Stimulated activated CD4-positive, alpha-beta T cell treated with anti-CD3 and anti-CD28 coated beads, TNF-alpha, amount 100 ng/mL, for 1 hour (primary cell): ENCODE data around the gene CPA2.
"Not testable (repeated sequence)": the region's sequence is repeated elsewhere in the genome, so short reads cannot be mapped to it uniquely, and the experiment has no call there.

ENCODE experiments used
- DNase-seq, 3 donors: peaks; one replicate each; pipeline ENCODE4 v3.0.0-alpha.2; 2020; ENCODE audit warnings: low read depth in 3 of 3, low spot score in 1 of 3

CPA2 gene

GRCh38 chr7:130266258-130266960 lies at the start of gene CPA2:
TSS of gene CPA2 (plus strand) at chr7:130266863. CDS start at chr7:130266882, 19 bp downstream.
- DNase-seq: no peak

GRCh38 chr7:130218806-130219620 lies 47.6 kb upstream of the CPA2 start:
- DNase-seq: no peak

DNA sequence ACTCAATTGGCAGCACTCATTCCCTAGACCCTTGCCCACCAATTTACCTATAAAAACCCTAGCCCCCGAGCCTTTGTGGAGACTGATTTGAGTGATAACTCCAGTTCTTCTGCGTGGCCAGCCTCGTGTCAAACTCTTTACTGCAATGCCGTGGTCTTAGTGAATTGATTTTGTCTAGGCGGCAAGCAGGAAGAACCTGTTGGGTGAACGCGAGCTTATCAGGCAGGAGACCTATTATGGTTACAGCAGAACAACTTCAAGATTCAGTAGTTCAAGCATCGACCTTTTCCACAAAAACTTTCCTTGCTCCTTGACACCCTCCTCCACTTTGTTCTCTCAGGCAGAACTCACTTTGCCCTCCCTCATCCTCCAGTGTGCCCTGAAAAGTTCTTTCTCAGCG lies 46.8 kb upstream of the CPA2 start:
- DNase-seq: no peak

- no peak for DNase-seq
These were observed 44.9 kb upstream of the CPA2 start for GRCh38 chr7:130221746-130222145.

GRCh38 chr7:130223646-130224045 lies 43.0 kb upstream of the CPA2 start:
- no peak for DNase-seq

GRCh38 chr7:130224210-130224609 lies 42.5 kb upstream of the CPA2 start:
- DNase-seq: no peak

DNA sequence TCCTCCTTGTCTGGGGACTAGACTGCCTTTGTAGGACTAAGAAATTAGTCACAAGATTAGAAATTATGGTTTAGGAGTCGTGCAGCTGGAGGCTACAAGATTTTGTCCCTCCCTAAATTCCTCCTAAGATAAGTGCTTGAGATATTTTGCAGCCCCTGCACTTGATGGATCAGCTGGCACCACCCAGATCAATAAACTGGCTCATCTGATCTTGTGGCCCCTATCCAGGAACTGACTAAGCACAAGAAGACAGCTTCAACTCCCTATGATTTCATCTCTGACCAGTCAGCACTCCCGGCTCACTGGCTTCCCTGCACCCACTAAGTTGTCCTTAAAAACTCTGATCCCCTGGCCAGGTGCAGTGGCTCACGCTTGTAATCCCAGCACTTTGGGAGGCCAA lies 41.7 kb upstream of the CPA2 start:
- not testable (repeated sequence) for DNase-seq

DNA sequence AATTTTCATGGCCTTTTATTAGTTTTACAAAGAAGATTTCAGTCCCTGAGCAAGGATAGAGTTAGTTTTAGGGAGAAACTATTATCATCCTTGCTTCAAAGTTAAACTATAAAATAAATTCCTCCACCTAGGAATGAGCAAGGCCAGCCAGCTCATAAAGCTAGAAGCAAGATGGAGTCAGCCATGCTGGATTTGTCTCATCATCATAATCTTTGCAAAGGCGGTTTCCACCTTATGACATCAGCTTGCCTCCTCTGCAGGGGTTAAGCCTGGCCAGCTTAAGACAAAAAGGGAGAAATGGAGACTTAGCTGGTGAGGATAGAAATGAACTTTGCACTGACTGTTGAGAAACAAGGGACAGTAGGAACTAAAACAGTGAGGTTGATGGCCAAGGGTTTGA lies 40.3 kb upstream of the CPA2 start:
- no peak for DNase-seq

- DNase-seq: no peak
These were observed 38.6 kb upstream of the CPA2 start for GRCh38 chr7:130227883-130228575.

DNA sequence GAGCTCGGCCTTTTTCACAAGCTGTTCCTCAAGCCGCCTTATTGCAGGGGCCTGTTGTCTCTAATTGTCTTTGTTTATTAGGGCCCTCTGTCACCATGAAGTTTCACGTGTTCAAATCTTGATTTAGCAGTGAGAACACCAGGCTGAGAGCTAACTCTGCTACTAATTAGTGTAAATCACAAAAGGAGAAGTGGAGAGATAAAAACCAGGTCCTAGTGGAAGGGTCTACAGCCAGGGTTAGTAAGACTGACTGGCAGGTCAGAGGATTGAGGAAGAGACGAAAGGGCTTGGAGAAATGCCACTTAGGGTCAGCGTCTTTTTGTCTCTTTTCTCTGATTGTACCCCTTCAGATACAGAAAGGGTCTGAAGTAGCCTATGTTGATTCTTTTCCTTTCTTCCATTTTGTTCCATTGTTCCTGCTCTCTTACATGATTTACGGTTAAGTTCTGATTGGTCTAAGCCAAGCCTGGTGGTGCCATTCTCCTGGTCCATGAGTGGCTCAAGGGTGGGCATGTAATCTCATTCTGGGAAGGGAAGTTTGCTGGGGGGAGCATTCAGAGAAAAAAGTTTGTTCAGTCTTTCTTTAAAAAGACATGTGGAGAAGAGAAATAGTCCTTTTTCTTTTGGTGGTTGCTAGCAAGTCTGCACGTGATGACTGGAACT lies 37.7 kb upstream of the CPA2 start:
- no peak for DNase-seq

GRCh38 chr7:130229981-130230380 lies 36.7 kb upstream of the CPA2 start:
- DNase-seq: not testable (repeated sequence)

- DNase-seq: no peak
These were observed 34.9 kb upstream of the CPA2 start for GRCh38 chr7:130231792-130232191.

- DNase-seq: no peak
These were observed 34.5 kb upstream of the CPA2 start for GRCh38 chr7:130232209-130232608.

- no peak for DNase-seq
These were observed 32.6 kb upstream of the CPA2 start for GRCh38 chr7:130234078-130234477.

- not testable (repeated sequence) for DNase-seq
These were observed 30.3 kb upstream of the CPA2 start for GRCh38 chr7:130236361-130236760.

DNA sequence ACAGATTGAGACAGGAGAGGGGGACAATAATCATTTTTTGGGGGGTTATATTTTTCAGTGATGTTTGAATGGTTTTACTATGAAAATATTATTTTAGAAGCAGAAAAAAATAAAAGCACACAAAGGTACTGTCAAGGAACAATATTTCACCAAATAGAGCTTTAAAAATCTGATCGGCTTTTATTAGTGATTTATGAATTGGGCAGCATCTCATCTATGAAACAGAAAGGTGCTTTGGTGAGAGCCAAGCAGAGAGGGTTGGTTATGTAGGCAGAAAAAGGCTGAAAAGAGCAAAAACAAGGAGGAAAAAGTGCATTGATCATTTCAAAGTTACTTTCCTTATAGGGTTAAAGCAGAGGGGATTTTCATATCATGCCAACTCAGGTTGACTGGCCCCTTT lies 26.4 kb upstream of the CPA2 start:
- DNase-seq: no peak

DNA sequence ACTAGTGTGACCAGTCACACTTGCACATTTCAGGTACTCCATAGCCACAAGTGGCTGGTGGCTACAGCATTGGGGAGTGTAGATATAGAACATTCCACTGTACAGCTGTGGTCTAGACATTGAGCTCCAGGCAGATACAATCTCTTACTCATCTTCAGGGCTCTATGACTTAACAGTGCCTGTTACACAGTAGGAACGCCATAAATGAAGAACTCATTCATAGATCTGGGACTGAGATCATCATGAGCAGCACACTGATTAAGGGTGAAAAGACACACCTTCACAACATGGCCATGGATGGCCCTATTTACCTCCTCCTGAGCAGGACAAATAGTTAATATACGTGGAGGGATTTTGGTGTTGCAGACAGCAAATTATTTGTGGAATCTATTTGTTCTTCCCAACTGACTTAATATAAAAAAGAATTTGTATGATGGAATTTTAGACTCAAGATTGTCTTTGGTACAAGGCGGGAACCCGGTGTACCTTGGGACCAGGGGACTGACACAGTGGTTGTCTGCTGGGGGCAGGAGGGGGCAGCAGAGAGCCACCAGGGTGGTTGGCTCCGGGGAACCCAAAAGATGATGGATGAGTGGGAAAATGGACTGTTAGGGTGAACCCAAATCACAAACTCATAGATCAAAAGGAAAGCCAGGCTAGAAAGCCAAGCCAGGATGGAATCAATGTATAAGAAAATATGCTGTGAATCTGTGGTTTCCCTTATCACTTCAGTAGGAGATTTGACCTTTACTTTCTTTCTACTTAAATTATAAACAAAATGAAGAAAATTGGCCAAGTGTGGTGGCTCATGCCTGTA lies 24.3 kb upstream of the CPA2 start:
- DNase-seq: peak in 2 of 3 donors; percentile 16 to 54

- not testable (repeated sequence) for DNase-seq
These were observed 23.2 kb upstream of the CPA2 start for GRCh38 chr7:130243486-130243885.

GRCh38 chr7:130246491-130246890 lies 20.2 kb upstream of the CPA2 start:
- not testable (repeated sequence) for DNase-seq

DNA sequence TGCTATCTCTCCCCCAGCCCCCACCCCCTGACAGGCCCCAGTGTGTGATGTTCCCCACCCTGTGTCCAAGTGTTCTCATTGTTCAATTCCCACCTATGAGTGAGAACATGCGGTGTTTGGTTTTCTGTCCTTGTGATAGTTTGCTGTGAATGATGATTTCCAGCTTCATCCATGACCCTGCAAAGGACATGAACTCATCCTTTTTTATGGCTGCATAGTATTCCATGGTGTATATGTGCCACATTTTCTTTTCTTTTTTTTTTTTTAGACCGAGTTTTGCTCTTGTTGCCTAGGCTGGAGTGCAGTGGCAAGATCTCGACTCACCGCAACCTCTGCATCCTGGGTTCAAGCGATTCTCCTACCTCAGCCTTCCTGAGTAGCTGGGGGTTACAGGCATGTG lies 17.8 kb upstream of the CPA2 start:
- not testable (repeated sequence) for DNase-seq
